GM12878 (cell line): ENCODE data around the gene RGS19. TPM values are rescaled to one million over a fixed set of nuclear protein-coding genes. Genes with fewer than 3 reads are reported as not detected.

Experiments used
- ATAC-seq: fragments of 200-7000 bp; cut with Tn5 transposase; 3 replicates; pipeline ENCODE4 v1.9.1; 2020; ENCODE audit warnings: mild to moderate bottlenecking, moderate library complexity
- BruUV-seq: library from RNA; stranded (reverse); fragments of 400-500 nt; replicated peaks from 2 replicates; lab custom pipeline; 2021; lab: Mats Ljungman, UMichigan
- CTCF ChIA-PET: fragments of 300-600 bp; sonication (Branson Sonifier 250); formaldehyde crosslinking; extraction: SDS; loops from one replicate; lab custom pipeline; 2021; ENCODE audit warnings: inconsistent platforms; lab: Yijun Ruan, JAX
- POLR2A ChIA-PET: fragments of 350-600 bp; formaldehyde crosslinking; extraction: SDS; loops from one replicate; lab custom pipeline; 2021; ENCODE audit warnings: inconsistent platforms; lab: Charles Lee
- RAD21 ChIA-PET: fragments of 300-600 bp; sonication (Branson Sonifier 250); formaldehyde crosslinking; loops from one replicate; lab custom pipeline; 2023; ENCODE audit warnings: antibody characterized with exemption; ENCODE audit not compliant: unreplicated experiment; lab: Charles Lee
- SMC1A ChIA-PET: fragments of 300-600 bp; sonication (Branson Sonifier 250); formaldehyde crosslinking; loops from one replicate; lab custom pipeline; 2023; ENCODE audit not compliant: unreplicated experiment, uncharacterized antibody; lab: Charles Lee
- DNase-seq: peaks from one replicate; pipeline ENCODE4 v3.0.0-alpha.2; 2011; ENCODE audit warnings: low read depth, low spot score
- FAIRE-seq: peaks from 3 replicates; lab custom pipeline; 2011; peaks lifted over from hg19 to GRCh38; lab: Jason Lieb, UNC
- H2AFZ ChIP-seq: 2 replicates; pipeline ENCODE4 v1.6.0; 2011; ENCODE audit warnings: low read depth, low read length, control low read depth; ENCODE audit not compliant: control insufficient read depth
- H3K27ac ChIP-seq: 2 replicates; pipeline ENCODE4 v1.5.1; 2011; ENCODE audit warnings: control low read depth; ENCODE audit not compliant: control insufficient read depth, insufficient read depth
- H3K27me3 ChIP-seq, 2 experiments: replicated peaks in 1 of 2; 2 replicates each; pipeline versions ENCODE4 v1.6.0 to v1.6.1; 2011; ENCODE audit warnings: low read length in 1 of 2; ENCODE audit not compliant: control insufficient read depth in 2 of 2, insufficient read depth in 2 of 2
- H3K36me3 ChIP-seq, 2 experiments: 2 replicates each; pipeline ENCODE4 v1.5.1; 2011; ENCODE audit warnings: low read length in 1 of 2; ENCODE audit not compliant: control insufficient read depth in 2 of 2, insufficient read depth in 2 of 2
- H3K4me1 ChIP-seq: 2 replicates; pipeline ENCODE4 v1.6.1; 2011; ENCODE audit warnings: mild to moderate bottlenecking, low read length, moderate library complexity, mixed read lengths; ENCODE audit not compliant: control insufficient read depth, insufficient read depth
- H3K4me2 ChIP-seq: 2 replicates; pipeline ENCODE4 v1.6.0; 2011; ENCODE audit warnings: control low read depth; ENCODE audit not compliant: control insufficient read depth, insufficient read depth
- H3K4me3 ChIP-seq: fragments of 200-600 bp; sonication (generic); 2 replicates; pipeline ENCODE4 v1.5.1; 2016
- H3K79me2 ChIP-seq: 2 replicates; pipeline ENCODE4 v1.6.0; 2011; ENCODE audit warnings: low read length; ENCODE audit not compliant: control insufficient read depth, insufficient read depth
- H3K9ac ChIP-seq: 2 replicates; pipeline ENCODE4 v1.8.0; 2011; ENCODE audit warnings: low read length, control low read depth, mixed read lengths; ENCODE audit not compliant: control insufficient read depth, insufficient read depth
- H3K9me3 ChIP-seq: replicated peaks from 3 replicates; pipeline ENCODE4 v1.5.1; 2011; ENCODE audit warnings: mild to moderate bottlenecking, low read length; ENCODE audit not compliant: control insufficient read depth, insufficient read depth
- H4K20me1 ChIP-seq: 2 replicates; pipeline ENCODE4 v1.6.0; 2011; ENCODE audit not compliant: control insufficient read depth, insufficient read depth
- BACH1 ChIP-seq: fragments of 450-650 bp; IDR thresholded peaks from 2 replicates; pipeline ENCODE4 v1.6.1; 2017; ENCODE audit warnings: mild to moderate bottlenecking, borderline replicate concordance
- EED ChIP-seq: sonication (generic); IDR thresholded peaks from 2 replicates; pipeline ENCODE4 v1.6.1; 2016; ENCODE audit warnings: antibody characterized with exemption, low read depth
- HDGF ChIP-seq: fragments of 450-650 bp; IDR thresholded peaks from 2 replicates; pipeline ENCODE4 v1.6.1; 2016; ENCODE audit warnings: antibody characterized with exemption
- MLLT1 ChIP-seq: fragments of 450-650 bp; IDR thresholded peaks from 2 replicates; pipeline ENCODE4 v1.6.1; 2016; ENCODE audit warnings: mild to moderate bottlenecking
- NKRF ChIP-seq: fragments of 450-650 bp; conservative IDR thresholded peaks from 2 replicates; pipeline ENCODE4 v1.6.1; 2017; ENCODE audit warnings: mild to moderate bottlenecking, moderate library complexity
- POLR2AphosphoS5 ChIP-seq: IDR thresholded peaks from 2 replicates; pipeline ENCODE4 v1.6.1; 2011; ENCODE audit warnings: mild to moderate bottlenecking, low read length, inconsistent platforms
- SRF ChIP-seq, 2 experiments: IDR thresholded peaks; 2 replicates each; pipeline ENCODE4 v1.6.1; 2011; ENCODE audit warnings: low read depth in 2 of 2, low read length in 2 of 2, mild to moderate bottlenecking in 1 of 2, moderate library complexity in 1 of 2
- TBL1XR1 ChIP-seq: IDR thresholded peaks from 2 replicates; pipeline ENCODE4 v1.6.1; 2012; ENCODE audit warnings: low read depth, low read length, improper control_type of control experiment
- ZBED1 ChIP-seq: IDR thresholded peaks from 2 replicates; pipeline ENCODE4 v1.6.1; 2016; ENCODE audit warnings: borderline replicate concordance
- WGBS: methylation state at CpG from one replicate; pipeline ENCODE4 v1.1.6; 2016; ENCODE audit warnings: low lambda C conversion rate; ENCODE audit not compliant: insufficient replicate concordance, insufficient coverage; ENCODE audit errors: missing lambda C conversion rate; 5-methylcytosine and 5-hydroxymethylcytosine counted together
- in situ Hi-C: fragments of 300-500 bp; cut with MboI; formaldehyde crosslinking; loops from 9 replicates; pipeline ENCODE4 v1.14.3; 2018; ENCODE audit warnings: mixed read lengths
- intact Hi-C: fragments of 100-400 bp; cut with micrococcal nuclease; formaldehyde crosslinking; loops from one replicate; pipeline ENCODE4 v1.14.2; 2022; ENCODE audit not compliant: unreplicated experiment
- polyA plus RNA-seq, 11 experiments: library from polyadenylated mRNA; depleted of rRNA in 4 of 11; unstranded in 6 of 11; stranded (reverse) in 5 of 11; fragments of >200 nt; fragmentation: Nextera tagmentation in 4 of 11; fragmentation: Illumina TruSeq in 1 of 11; extraction: Ambion mirVana in 4 of 11; extraction: Trizol in 1 of 11; gene quantifications; 1 replicate in 1 of 11; 2 replicates in 10 of 11; pipeline versions ENCODE4 v1.2.1 to v1.2.3, GENCODE V29; 2011 to 2016; ENCODE audit warnings: inconsistent platforms in 2 of 11, missing spikeins in 2 of 11, low read depth in 1 of 11
- total RNA-seq, 4 experiments: library from RNA; depleted of rRNA in 3 of 4; stranded (reverse); fragments of >200 nt in 3 of 4; fragmentation: Illumina TruSeq in 1 of 4; extraction: Trizol in 1 of 4; gene quantifications; 2 replicates each; pipeline versions ENCODE4 v1.2.1 to v1.2.3, GENCODE V29; 2013 to 2021

The RGS19 gene
- total and polyA plus RNA-seq, 10 of the 15 experiments (the other 5 are each of a cell fraction or from before 2014, with no cell fraction given), result 0.82 to 62.4 (median 39.8) TPM

- H3K4me1 ChIP-seq, result peaks cover 52% of the 10 kb centered on the region
- H3K4me2 ChIP-seq, result peak overlapping the region; percentile 70
- H4K20me1 ChIP-seq, result no peaks in the 10 kb centered on the region
- H3K9ac ChIP-seq, result peak overlapping the region; percentile 64
- peak overlapping the region; percentile 77 for H3K27ac ChIP-seq
- H3K36me3 ChIP-seq, result peaks cover 6 to 9% of the 10 kb centered on the region in 2 experiments; a peak in 3 of 4 replicates
- ChIA-PET SMC1A (interaction anchor here (1.1 to 6.1 kb wide), 4 partner anchors 10 to 56 kb away, joined by 3 to 52 read pairs (median 6); partner anchors contain the start of genes PRPF6 and SAMD10), CTCF (interaction anchor here (1.1 to 9.1 kb wide), 4 partner anchors 20 to 57 kb away, joined by 3 to 108 read pairs (median 35); partner anchors contain the start of genes PRPF6 and SAMD10), POLR2A (interaction anchor here (1.1 to 7.2 kb wide), 8 partner anchors 17 to 499 kb away, joined by 3 to 63 read pairs (median 4); partner anchors contain the start of genes PRPF6, PTK6 and SAMD10), RAD21 (interaction anchor here (1.1 to 7.1 kb wide), 4 partner anchors 20 to 56 kb away, joined by 3 to 92 read pairs (median 4); partner anchors contain the start of genes OPRL1, PRPF6, RGS19 and SAMD10)
- in situ Hi-C loops, result no loop called here
- TSS peak; percentile 87 for BruUV-seq
- no peak for TF ChIP-seq EED
- TF ChIP-seq NKRF, result no peak
- TF ChIP-seq BACH1, result 0 out of 2 replicates have a peak, but pooled peaks have one; percentile 17
- no peak for TF ChIP-seq SRF (IDR thresholded peaks at IDR 0.05; ENCODE audit: low read depth in 2 of 2, low read length in 2 of 2)
- no peak for TF ChIP-seq TBL1XR1
- TF ChIP-seq POLR2AphosphoS5, result 0 out of 2 replicates have a peak, but pooled peaks have one; percentile 0
- peak; percentile 59 for TF ChIP-seq MLLT1
- TF ChIP-seq HDGF, result no peak
- 0 out of 2 replicates have a peak, but pooled peaks have one; percentile 22 for TF ChIP-seq ZBED1
- H3K4me3 ChIP-seq, result peak overlapping the region; percentile 58; the same call in 1 of the 2 replicates
- no peak overlapping the region for H2AFZ ChIP-seq
- intact Hi-C loops, result loop anchor here (2.0 kb wide), 1 partner anchor 24 kb away; no protein-coding TSS in a partner anchor
- no peak for FAIRE-seq
- no peaks in the 10 kb centered on the region for H3K9me3 ChIP-seq
- 42% methylated on average over 3 of the region's 3 CpGs for WGBS
- ATAC-seq, result no peak
- no peak for DNase-seq
- peaks cover 4% of the 10 kb centered on the region for H3K79me2 ChIP-seq
- H3K27me3 ChIP-seq, result no peaks in the 10 kb centered on the region
These were observed 42.2 kb downstream of the RGS19 start for GRCh38 chr20:64037199-64037497.
